Progenitor cell of endocrine pancreas (in vitro differentiated cells): ENCODE measurements around the gene SLC6A13. TPM values are rescaled to one million over a fixed set of nuclear protein-coding genes. Genes with fewer than 3 reads are reported as not detected.
"Not testable (repeated sequence)": the region's sequence is repeated elsewhere in the genome, so short reads cannot be mapped to it uniquely, and the experiment has no call there.

Experiments
- DNase-seq: peaks from one replicate; pipeline ENCODE4 v3.0.0; 2021; ENCODE audit warnings: low spot score; ENCODE audit not compliant: unreplicated experiment
- H3K27ac Mint-ChIP-seq: 2 replicates; pipeline ENCODE4 v1.8.0; 2021; ENCODE audit warnings: mild to moderate bottlenecking, moderate library complexity, mixed read lengths
- H3K27me3 Mint-ChIP-seq: 2 replicates; pipeline ENCODE4 v1.8.0; 2021; ENCODE audit warnings: mixed read lengths
- H3K36me3 Mint-ChIP-seq: 2 replicates; pipeline ENCODE4 v1.8.0; 2022; ENCODE audit warnings: mixed read lengths; ENCODE audit not compliant: insufficient read depth
- H3K4me1 Mint-ChIP-seq: 2 replicates; pipeline ENCODE4 v1.8.0; 2021; ENCODE audit warnings: low read depth, mixed read lengths
- H3K4me3 Mint-ChIP-seq: 2 replicates; pipeline ENCODE4 v1.8.0; 2021; ENCODE audit warnings: low read depth, mild to moderate bottlenecking, moderate library complexity, mixed read lengths
- H3K9me3 Mint-ChIP-seq: 2 replicates; pipeline ENCODE4 v1.8.0; 2021; ENCODE audit warnings: low read depth, mixed read lengths
- total RNA-seq: library from RNA; stranded (reverse); gene quantifications from 2 replicates; pipeline ENCODE4 v1.2.1, GENCODE V29; 2021
- TF ChIP-seq, protein P1 (sequence below): fragments of 200-600 bp; sonication (generic); IDR thresholded peaks from one replicate; pipeline ENCODE4 v1.5.0; 2021; ENCODE audit warnings: antibody characterized with exemption, mild to moderate bottlenecking; ENCODE audit not compliant: unreplicated experiment

Gene SLC6A13
- total RNA-seq, 1 donor from 2014 or later = 0.60 TPM

GRCh38 chr12:188910-189621, 73.6 kb downstream of the SLC6A13 start:
- Mint-ChIP-seq H3K27ac (peak overlapping the region; percentile 78), H3K27me3 (peaks cover 74% of the 10 kb centered on the region)

DNA sequence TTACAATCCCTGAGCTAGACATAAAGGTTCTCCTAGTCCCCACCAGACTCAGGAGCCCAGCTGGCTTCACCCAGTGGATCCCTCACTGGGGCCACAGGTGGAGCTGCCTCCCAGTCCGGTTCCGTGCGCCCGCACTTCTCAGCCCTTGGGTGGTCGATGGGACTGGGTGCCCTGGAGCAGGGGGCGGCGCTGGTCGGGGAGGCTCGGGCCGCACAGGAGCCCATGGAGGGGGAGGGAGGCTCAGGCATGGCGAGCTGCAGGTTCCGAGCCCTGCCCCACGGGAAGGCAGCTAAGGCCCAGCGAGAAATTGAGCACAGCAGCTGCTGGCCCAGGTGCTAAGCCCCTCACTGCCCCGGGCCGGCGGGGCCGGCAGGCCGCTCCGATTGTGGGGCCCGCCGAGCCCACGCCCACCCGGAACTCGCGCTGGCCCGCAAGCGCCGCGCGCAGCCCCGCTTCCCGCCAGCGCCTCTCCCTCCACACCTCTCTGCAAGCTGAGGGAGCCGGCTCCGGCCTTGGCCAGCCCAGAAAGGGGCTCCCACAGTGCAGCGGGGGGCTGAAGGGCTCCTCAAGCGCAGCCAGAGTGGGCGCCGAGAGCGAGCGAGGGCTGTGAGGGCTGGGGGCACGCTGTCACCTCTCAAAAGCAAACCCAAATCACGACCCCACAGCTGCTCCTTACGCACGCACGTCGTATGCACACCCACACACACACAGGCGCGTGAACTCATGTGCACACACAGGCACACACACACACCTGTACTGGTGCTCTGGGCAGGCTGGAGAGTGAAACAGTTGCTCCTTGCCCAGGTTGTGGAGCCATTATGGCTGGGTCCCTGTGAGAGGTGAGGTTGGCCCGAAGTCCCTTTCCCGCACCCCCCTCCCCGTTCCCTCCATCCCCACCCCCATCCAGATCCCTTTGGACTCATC, 74.4 kb downstream of the SLC6A13 start:
- DNase-seq, H3K36me3 Mint-ChIP-seq, H3K27ac Mint-ChIP-seq, H3K9me3 Mint-ChIP-seq, H3K4me1 Mint-ChIP-seq: not testable (repeated sequence)
- peak overlapping the region; percentile 87 for H3K4me3 Mint-ChIP-seq
- H3K27me3 Mint-ChIP-seq = peaks cover 67% of the 10 kb centered on the region

More at GRCh38 chr12:188910-189621, 73.6 kb downstream of the SLC6A13 start:
- Mint-ChIP-seq H3K9me3 (no peaks in the 10 kb centered on the region), H3K4me1 (peaks cover 2% of the 10 kb centered on the region), H3K4me3 (peak overlapping the region; percentile 87), H3K36me3 (no peaks in the 10 kb centered on the region)
- peak; percentile 80 for DNase-seq
- TF ChIP-seq, protein P1, sequence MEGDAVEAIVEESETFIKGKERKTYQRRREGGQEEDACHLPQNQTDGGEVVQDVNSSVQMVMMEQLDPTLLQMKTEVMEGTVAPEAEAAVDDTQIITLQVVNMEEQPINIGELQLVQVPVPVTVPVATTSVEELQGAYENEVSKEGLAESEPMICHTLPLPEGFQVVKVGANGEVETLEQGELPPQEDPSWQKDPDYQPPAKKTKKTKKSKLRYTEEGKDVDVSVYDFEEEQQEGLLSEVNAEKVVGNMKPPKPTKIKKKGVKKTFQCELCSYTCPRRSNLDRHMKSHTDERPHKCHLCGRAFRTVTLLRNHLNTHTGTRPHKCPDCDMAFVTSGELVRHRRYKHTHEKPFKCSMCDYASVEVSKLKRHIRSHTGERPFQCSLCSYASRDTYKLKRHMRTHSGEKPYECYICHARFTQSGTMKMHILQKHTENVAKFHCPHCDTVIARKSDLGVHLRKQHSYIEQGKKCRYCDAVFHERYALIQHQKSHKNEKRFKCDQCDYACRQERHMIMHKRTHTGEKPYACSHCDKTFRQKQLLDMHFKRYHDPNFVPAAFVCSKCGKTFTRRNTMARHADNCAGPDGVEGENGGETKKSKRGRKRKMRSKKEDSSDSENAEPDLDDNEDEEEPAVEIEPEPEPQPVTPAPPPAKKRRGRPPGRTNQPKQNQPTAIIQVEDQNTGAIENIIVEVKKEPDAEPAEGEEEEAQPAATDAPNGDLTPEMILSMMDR = peak; percentile 98

GRCh38 chr12:186006-186625, 76.5 kb downstream of the SLC6A13 start:
- peaks cover 9% of the 10 kb centered on the region for H3K4me1 Mint-ChIP-seq
- H3K4me3 Mint-ChIP-seq = no peak overlapping the region
- no peak overlapping the region for H3K27ac Mint-ChIP-seq
- no peak for DNase-seq
- TF ChIP-seq, protein P1 = no peak
- no peaks in the 10 kb centered on the region for H3K9me3 Mint-ChIP-seq
- H3K36me3 Mint-ChIP-seq = no peaks in the 10 kb centered on the region
- H3K27me3 Mint-ChIP-seq = peaks cover 51% of the 10 kb centered on the region

DNA sequence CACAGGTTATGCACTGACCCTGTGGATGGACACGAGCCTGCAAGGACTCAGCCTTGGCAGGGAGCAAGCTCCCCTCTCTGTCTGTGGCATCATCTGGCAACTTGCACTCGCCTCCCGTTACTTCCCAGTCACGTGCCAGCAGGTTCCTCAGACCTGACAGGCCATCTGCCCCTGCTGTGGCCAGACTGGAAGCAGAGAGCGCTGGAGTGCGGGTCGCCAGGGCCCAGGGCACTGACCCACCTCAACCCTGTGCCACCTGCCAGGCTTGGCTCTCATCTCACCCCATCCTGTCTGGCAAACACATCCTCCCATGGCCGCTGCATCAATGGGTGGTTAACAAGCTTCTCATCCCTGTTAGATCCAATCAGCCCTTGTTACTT, 77.1 kb downstream of the SLC6A13 start:
- Mint-ChIP-seq H3K9me3 (no peaks in the 10 kb centered on the region), H3K27me3 (peaks cover 47% of the 10 kb centered on the region), H3K36me3 (no peaks in the 10 kb centered on the region), H3K4me3 (no peak overlapping the region), H3K4me1 (peaks cover 9% of the 10 kb centered on the region), H3K27ac (no peak overlapping the region)
- TF ChIP-seq, protein P1 = no peak
- DNase-seq = no peak

GRCh38 chr12:184811-185575, 77.6 kb downstream of the SLC6A13 start:
- TF ChIP-seq, protein P1 = no peak
- Mint-ChIP-seq H3K4me1 (peaks cover 9% of the 10 kb centered on the region), H3K27ac (no peak overlapping the region), H3K36me3 (no peaks in the 10 kb centered on the region), H3K9me3 (no peaks in the 10 kb centered on the region), H3K4me3 (no peak overlapping the region), H3K27me3 (peaks cover 45% of the 10 kb centered on the region)
- DNase-seq = no peak
